Astrocyte (in vitro differentiated cells and primary cell): ENCODE results near the gene EPHB4.

ENCODE experiments used
- CTCF ChIP-seq: IDR thresholded peaks from 2 replicates; pipeline ENCODE4 v1.5.1; 2011; ENCODE audit warnings: low read depth, mild to moderate bottlenecking, inconsistent platforms, low read length, moderate library complexity; ENCODE audit not compliant: insufficient read depth
- EZH2 ChIP-seq: IDR thresholded peaks from 2 replicates; pipeline ENCODE4 v1.6.1; 2012; ENCODE audit warnings: mild to moderate bottlenecking, low read length, inconsistent platforms; ENCODE audit not compliant: insufficient read depth

- no peak for TF ChIP-seq CTCF
- TF ChIP-seq EZH2 = no peak
Measured at GRCh38 chr7:100864263-100864845, 37.0 kb upstream of the EPHB4 start.
